Liver (tissue), 9 donors: ENCODE data around the gene KLHL14. TPM values are rescaled to one million over a fixed set of nuclear protein-coding genes. Genes with fewer than 3 reads are reported as not detected.

Experiments
- DNase-seq: peaks from one replicate; pipeline ENCODE4 v3.0.0-alpha.2; 2017; ENCODE audit warnings: low spot score
- H3K27ac ChIP-seq, 2 donors: one replicate each; pipeline ENCODE4 v1.7.0; 2013; ENCODE audit warnings: inconsistent platforms in 2 of 2, low read length in 2 of 2, control low read depth in 1 of 2, low read depth in 1 of 2, mild to moderate bottlenecking in 1 of 2
- H3K27me3 ChIP-seq, 4 donors: one replicate each; pipeline versions ENCODE4 v1.6.1 to v1.7.0; 2013; ENCODE audit warnings: low read length in 3 of 4, inconsistent platforms in 1 of 4, mild to moderate bottlenecking in 1 of 4, moderate library complexity in 1 of 4; ENCODE audit not compliant: control insufficient read depth in 4 of 4, insufficient read depth in 4 of 4
- H3K36me3 ChIP-seq, 4 donors: one replicate each; pipeline versions ENCODE4 v1.6.1 to v1.7.0; 2013; ENCODE audit warnings: low read length in 3 of 4, mild to moderate bottlenecking in 3 of 4, low read depth in 1 of 4, moderate library complexity in 1 of 4; ENCODE audit not compliant: control insufficient read depth in 4 of 4, insufficient read depth in 3 of 4
- H3K4me1 ChIP-seq, 4 donors: one replicate each; pipeline versions ENCODE4 v1.6.1 to v1.7.0; 2013; ENCODE audit warnings: low read length in 3 of 4, mild to moderate bottlenecking in 3 of 4, moderate library complexity in 1 of 4; ENCODE audit not compliant: control insufficient read depth in 4 of 4, insufficient read depth in 4 of 4
- H3K4me3 ChIP-seq, 3 donors: one replicate each; pipeline versions ENCODE4 v1.6.1 to v1.7.0; 2013; ENCODE audit warnings: low read length in 3 of 3, control low read depth in 1 of 3, low read depth in 1 of 3, mild to moderate bottlenecking in 1 of 3
- H3K9ac ChIP-seq, 2 donors: one replicate each; pipeline ENCODE4 v1.7.0; 2013; ENCODE audit warnings: low read length in 2 of 2, mild to moderate bottlenecking in 2 of 2, moderate library complexity in 2 of 2, control low read depth in 1 of 2, low read depth in 1 of 2
- H3K9me3 ChIP-seq, 4 donors: one replicate each; pipeline versions ENCODE4 v1.6.1 to v1.7.0; 2013; ENCODE audit warnings: low read length in 3 of 4; ENCODE audit not compliant: control insufficient read depth in 4 of 4
- ATF3 ChIP-seq: IDR thresholded peaks from 2 replicates; pipeline ENCODE4 v1.6.1; 2016; ENCODE audit warnings: antibody characterized with exemption
- EGR1 ChIP-seq, 2 donors: IDR thresholded peaks; 2 replicates each; pipeline ENCODE4 v1.6.1; 2016 to 2018; ENCODE audit warnings: antibody characterized with exemption in 2 of 2, low read depth in 2 of 2
- FOXA1 ChIP-seq: IDR thresholded peaks from 2 replicates; pipeline ENCODE4 v1.6.1; 2016; ENCODE audit warnings: antibody characterized with exemption
- FOXA2 ChIP-seq: IDR thresholded peaks from 2 replicates; pipeline ENCODE4 v1.6.1; 2016; ENCODE audit warnings: antibody characterized with exemption
- GABPA ChIP-seq, 2 donors: IDR thresholded peaks in 1 of 2; conservative IDR thresholded peaks in 1 of 2; 2 replicates each; pipeline ENCODE4 v1.6.1; 2016; ENCODE audit warnings: antibody characterized with exemption in 2 of 2, mild to moderate bottlenecking in 1 of 2, moderate library complexity in 1 of 2
- HNF4A ChIP-seq, 2 donors: conservative IDR thresholded peaks; 2 replicates each; pipeline ENCODE4 v1.6.1; 2016; ENCODE audit warnings: antibody characterized with exemption in 2 of 2, mild to moderate bottlenecking in 2 of 2
- HNF4G ChIP-seq: IDR thresholded peaks from 2 replicates; pipeline ENCODE4 v1.6.1; 2016; ENCODE audit warnings: antibody characterized with exemption
- JUND ChIP-seq, 2 donors: IDR thresholded peaks; 2 replicates each; pipeline ENCODE4 v1.6.1; 2016; ENCODE audit warnings: antibody characterized with exemption in 2 of 2
- MAX ChIP-seq: IDR thresholded peaks from 2 replicates; pipeline ENCODE4 v1.6.1; 2016; ENCODE audit warnings: antibody characterized with exemption
- RAD21 ChIP-seq, 2 donors: IDR thresholded peaks; 2 replicates each; pipeline ENCODE4 v1.6.1; 2016; ENCODE audit warnings: antibody characterized with exemption in 2 of 2, mild to moderate bottlenecking in 2 of 2
- REST ChIP-seq: IDR thresholded peaks from 2 replicates; pipeline ENCODE4 v1.6.1; 2016; ENCODE audit warnings: antibody characterized with exemption, mild to moderate bottlenecking
- RXRA ChIP-seq, 2 donors: IDR thresholded peaks; 2 replicates each; pipeline ENCODE4 v1.6.1; 2017 to 2018; ENCODE audit warnings: antibody characterized with exemption in 2 of 2, mild to moderate bottlenecking in 1 of 2
- SP1 ChIP-seq: IDR thresholded peaks from 2 replicates; pipeline ENCODE4 v1.6.1; 2018; ENCODE audit warnings: antibody characterized with exemption, mild to moderate bottlenecking
- YY1 ChIP-seq: IDR thresholded peaks from 2 replicates; pipeline ENCODE4 v1.6.1; 2016; ENCODE audit warnings: antibody characterized with exemption, mild to moderate bottlenecking
- ZBTB33 ChIP-seq: IDR thresholded peaks from 2 replicates; pipeline ENCODE4 v1.6.1; 2016; ENCODE audit warnings: antibody characterized with exemption
- WGBS: extraction: QIAGEN DNeasy Blood & Tissue Kit; methylation state at CpG from one replicate; pipeline ENCODE4 v1.1.7; 2013; 5-methylcytosine and 5-hydroxymethylcytosine counted together
- polyA plus RNA-seq, 2 donors: library from polyadenylated mRNA; stranded (reverse) in 1 of 2; unstranded in 1 of 2; fragments of 200-250 nt in 1 of 2; fragments of >200 nt in 1 of 2; fragmentation: Nextera tagmentation in 1 of 2; extraction: Ambion mirVana in 1 of 2; gene quantifications; one replicate each; pipeline versions ENCODE4 v1.2.1 to v1.2.3, GENCODE V29; 2013 to 2015
- total RNA-seq, 2 donors: library from RNA; depleted of rRNA; stranded (reverse); fragments of >200 nt; gene quantifications; one replicate each; pipeline ENCODE4 v1.2.3, GENCODE V29; 2014
- donor health status: healthy.
- donor health status: healthy.
- donor health status: healthy.
- donor health status: healthy.
- donor health status: healthy.

The KLHL14 gene
- total and polyA plus RNA-seq, 4 donors = 0.02 to 1.1 (median 0.15) TPM

- peak overlapping the region in 2 of 3 donors; percentile 1 to 41 for H3K4me3 ChIP-seq
- no peak for DNase-seq
- H3K27me3 ChIP-seq = peaks cover 0 to 13% (median 5%) of the 10 kb centered on the region in 4 donors
- no peak overlapping the region for H3K27ac ChIP-seq
- H3K4me1 ChIP-seq = peaks cover 11 to 17% (median 13%) of the 10 kb centered on the region in 4 donors
- H3K9ac ChIP-seq = no peak overlapping the region
- H3K36me3 ChIP-seq = no peaks in the 10 kb centered on the region
- TF ChIP-seq SP1 (no peak), HNF4G (no peak), ATF3 (no peak), FOXA1 (no peak), FOXA2 (no peak), ZBTB33 (no peak), HNF4A (conservative IDR thresholded peaks at IDR 0.05) (no peak), EGR1 (IDR thresholded peaks at IDR 0.05; ENCODE audit: low read depth in 2 of 2) (no peak), MAX (no peak), RAD21 (IDR thresholded peaks at IDR 0.05) (no peak), RXRA (IDR thresholded peaks at IDR 0.05) (no peak), YY1 (no peak), GABPA (IDR thresholded peaks at IDR 0.05 in 1 of 2, conservative IDR thresholded peaks at IDR 0.05 in 1 of 2) (no peak), REST (no peak)
- 3% methylated on average over 37 of the region's 37 CpGs for WGBS
- H3K9me3 ChIP-seq = no peaks in the 10 kb centered on the region
Observed at GRCh38 chr18:32771169-32771751, 1.6 kb downstream of the KLHL14 start.

- no peaks in the 10 kb centered on the region for H3K36me3 ChIP-seq
- H3K9ac ChIP-seq = no peak overlapping the region
- no peak overlapping the region for H3K27ac ChIP-seq
- H3K27me3 ChIP-seq = peaks cover 0 to 13% (median 5%) of the 10 kb centered on the region in 4 donors
- H3K4me1 ChIP-seq = peaks cover 11 to 17% (median 13%) of the 10 kb centered on the region in 4 donors
- DNase-seq = no peak
- WGBS = 5% methylated on average over 34 of the region's 34 CpGs
- peak overlapping the region in 2 of 3 donors; percentile 1 to 41 for H3K4me3 ChIP-seq
- TF ChIP-seq ATF3 (no peak), SP1 (no peak), HNF4A (conservative IDR thresholded peaks at IDR 0.05) (no peak), MAX (no peak), JUND (IDR thresholded peaks at IDR 0.05) (no peak)
- no peaks in the 10 kb centered on the region for H3K9me3 ChIP-seq
Observed at GRCh38 chr18:32770666-32771168, 2.1 kb downstream of the KLHL14 start.
